Measurements from ENCODE around the gene ENO3.
"Not testable (repeated sequence)": the region's sequence is repeated elsewhere in the genome, so short reads cannot be mapped to it uniquely, and the experiment has no call there.

Gene ENO3

DNA sequence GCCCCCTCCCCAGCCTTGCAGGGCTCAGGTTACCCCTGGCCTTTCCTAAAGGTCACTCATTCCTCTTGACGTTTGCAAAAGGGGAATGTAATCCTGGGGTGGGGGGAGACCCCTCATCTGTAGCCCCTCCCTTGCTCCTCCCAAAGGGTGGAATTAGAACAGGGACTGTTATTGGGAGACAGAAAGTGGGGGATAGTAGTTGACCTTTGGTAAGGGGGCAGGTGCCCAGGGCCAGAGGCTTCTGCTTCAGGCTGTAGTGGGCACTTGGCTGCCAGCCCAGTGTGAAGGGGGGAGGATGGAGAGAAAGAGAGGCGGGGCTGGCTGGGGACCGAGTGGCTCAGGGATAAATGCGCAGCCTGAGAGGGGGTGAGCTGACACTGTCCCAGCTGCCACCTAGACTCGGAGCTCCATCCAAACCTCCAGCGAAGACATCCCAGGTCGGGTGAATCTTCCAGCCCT is at the start of gene ENO3:
TSS of gene ENO3 (plus strand) at position 374 of the 459 bp plus-strand sequence. CDS start 711 bp downstream, outside the sequence.
- no peak for DNase-seq

DNA sequence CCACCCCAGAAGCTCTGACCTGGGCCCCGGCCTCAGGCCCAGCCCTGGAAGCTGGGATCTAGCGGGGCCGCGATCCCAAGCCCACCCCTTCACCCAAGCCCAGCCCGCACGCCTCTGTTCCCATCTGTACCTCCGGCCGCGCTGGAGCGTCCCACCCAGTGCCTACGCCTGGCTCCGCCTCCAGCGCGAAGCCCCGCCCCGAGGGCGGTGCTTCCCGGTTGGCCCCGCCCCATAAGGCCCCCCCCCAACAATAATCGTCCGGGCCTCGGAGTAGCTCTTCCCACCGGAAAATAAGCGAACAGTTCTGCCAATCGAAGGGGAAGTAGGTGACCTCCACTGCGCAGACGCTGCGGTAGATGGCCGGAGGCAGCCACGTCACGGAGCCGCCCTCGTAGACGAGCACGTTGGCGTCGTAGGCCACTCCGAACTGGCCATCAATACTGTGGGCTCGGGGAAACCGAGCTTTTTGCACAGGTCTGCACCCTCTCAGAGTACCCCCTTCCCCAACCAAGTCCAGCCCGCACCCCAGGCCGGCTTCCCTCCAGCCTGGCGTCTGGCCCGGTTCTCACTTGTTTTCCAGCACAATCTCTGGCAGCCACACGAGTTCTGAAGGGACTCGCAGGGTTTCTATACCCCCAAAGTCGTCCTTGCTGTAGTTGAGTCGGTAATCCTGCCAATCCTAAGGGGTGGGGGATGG is 49.1 kb upstream of the ENO3 start:
- peak in 9 of 14 donors; percentile 11 to 79 (median 47) for DNase-seq

DNA sequence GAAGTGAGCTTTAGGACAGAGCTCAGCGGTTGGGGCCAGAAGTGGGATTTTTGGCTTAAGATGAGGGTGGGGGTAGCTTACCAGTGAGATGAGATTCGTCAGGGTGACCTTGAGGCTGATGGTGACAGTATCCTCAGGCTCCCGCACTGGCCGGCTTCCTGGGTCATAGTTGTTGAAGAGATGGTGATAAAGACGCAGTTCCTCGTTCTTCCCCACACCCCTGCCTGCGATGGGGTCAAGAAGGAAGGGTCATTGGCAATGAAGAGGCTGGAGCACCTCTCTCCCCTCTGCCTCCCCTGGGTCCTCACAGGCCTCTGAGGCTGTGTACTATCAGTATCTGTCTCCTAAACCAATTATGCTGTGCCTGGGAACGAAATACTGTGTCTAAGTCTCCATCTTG is 48.4 kb upstream of the ENO3 start:
- DNase-seq, result no peak

DNA sequence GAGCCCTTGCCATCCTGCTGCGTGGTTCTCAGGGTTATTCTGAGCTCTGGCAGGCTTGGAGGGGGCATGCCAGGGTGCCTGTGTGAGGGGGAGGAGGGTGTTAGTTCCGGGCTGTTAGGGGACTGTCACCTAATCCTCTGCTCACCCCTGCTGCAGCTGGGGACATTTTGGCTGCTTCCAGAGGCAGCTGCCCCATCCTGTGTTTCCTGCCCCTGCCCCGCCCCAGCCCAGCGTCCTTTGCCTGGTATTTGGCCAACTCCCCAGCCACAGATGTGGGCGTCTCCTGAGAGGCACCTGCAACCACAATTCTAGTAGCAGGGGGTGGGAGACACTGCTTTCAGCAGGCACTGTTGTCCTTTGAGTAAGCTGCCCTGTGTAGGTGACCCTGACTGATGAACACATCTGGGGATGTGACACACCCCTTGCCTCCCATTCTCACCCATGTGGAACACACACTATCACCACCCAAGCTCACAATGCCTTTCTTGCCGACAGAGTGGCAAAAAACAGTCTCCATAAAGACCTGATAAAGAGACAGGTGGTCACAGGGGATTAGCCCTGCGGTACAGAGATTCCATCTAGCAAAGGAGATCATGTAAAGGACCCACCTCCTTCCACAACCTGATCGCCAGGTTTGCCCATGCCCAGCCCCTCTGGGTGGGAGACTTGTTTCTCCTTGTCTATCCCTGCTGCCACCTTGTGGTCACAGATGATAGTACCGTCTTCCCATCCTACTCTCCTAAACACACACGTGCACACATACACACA is 47.7 kb upstream of the ENO3 start, which contains the start of gene CHRNE:
TSS of gene CHRNE (minus strand) at position 48 of the 768 bp plus-strand sequence. CDS start at position 13, 35 bp downstream.
- peak in 10 of 14 donors; percentile 22 to 47 (median 36) for DNase-seq

- not testable (repeated sequence) for DNase-seq
Measured at GRCh38 chr17:4906642-4907041, 44.3 kb upstream of the ENO3 start.

DNA sequence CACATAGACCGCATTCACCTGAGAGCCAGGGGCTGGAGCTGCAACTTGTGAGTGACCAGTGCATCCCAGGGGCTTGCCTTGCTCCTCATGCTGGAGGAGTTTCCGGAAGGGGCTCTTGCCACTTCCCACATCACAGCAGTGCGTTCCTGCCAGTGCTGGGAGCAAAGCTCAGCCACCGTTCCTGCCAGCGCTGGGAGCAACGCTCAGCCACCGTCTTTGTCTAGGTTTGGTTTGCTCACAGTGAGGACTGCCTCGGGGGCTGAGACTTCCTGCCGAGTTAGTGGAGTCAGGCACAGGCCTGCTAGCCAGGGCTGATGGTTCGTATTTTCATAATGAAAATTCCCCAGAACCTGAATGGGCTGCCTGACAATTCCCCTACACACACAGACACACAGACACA is 42.6 kb upstream of the ENO3 start:
- DNase-seq, result no peak

- peak in 13 of 14 donors; percentile 17 to 82 (median 69) for DNase-seq
Measured at GRCh38 chr17:4908711-4909496, 42.0 kb upstream of the ENO3 start.

DNA sequence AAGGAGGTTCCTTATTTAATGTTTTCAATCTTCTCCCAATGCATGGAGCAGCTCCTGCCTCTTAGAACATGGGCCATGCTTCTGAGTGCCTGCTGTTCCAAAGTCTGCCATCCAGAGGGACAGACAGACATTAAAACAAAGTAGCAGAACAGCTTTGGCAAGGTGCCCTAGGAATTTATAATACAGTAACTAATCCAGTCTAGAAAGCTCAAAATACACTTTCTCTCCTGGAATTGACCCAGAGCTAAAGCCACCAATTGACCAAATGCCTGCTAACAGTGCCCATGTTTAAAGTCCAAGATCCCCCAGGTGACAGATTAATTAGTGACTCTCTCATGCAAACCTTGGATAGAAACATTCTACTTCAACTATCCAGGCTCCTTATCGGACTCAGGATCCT is 36.9 kb upstream of the ENO3 start:
- no peak for DNase-seq

DNA sequence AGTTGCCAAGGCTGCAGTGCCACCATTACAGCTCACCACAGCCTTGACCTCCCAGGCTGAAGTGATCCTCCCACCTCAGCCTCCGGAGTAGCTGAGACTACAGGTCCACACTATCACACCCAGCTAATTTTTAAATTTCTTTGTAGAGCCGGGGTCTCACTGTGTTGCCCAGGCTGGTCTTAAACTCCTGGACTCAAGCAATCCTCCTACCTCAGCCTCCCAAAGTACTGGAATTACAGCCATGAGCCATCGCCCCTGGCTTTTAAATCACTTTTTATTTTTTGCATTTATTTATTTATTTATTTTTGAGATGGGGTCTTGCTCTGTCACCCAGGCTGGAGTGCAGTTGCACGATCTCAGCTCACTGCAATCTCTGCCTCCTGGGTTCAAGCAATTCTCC is 36.4 kb upstream of the ENO3 start:
- not testable (repeated sequence) for DNase-seq

DNA sequence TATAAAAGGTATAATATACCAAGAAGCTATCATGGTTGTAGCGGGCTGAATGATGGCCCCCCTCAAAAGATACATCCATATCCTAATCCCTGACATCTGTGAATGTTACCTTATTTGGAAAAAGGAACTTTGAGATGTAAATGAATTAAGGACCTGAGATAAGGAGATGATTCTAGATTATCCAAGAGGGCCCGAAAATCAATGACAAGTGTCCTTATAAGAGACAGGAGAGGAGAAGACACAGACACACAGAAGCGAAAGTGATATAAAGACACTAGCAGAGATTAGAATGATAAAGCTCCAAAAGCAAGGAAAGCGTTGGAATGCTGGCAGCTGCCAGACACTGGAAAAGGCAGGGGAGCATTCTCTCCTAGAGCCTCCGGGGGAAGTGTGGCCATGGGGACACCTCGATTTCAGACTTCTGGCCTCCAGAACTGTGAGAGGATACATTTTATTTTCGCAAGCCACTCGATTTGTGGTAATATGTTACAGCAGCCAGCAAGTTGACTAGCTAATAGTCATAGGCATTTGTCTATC is 31.3 kb upstream of the ENO3 start:
- no peak for DNase-seq

DNA sequence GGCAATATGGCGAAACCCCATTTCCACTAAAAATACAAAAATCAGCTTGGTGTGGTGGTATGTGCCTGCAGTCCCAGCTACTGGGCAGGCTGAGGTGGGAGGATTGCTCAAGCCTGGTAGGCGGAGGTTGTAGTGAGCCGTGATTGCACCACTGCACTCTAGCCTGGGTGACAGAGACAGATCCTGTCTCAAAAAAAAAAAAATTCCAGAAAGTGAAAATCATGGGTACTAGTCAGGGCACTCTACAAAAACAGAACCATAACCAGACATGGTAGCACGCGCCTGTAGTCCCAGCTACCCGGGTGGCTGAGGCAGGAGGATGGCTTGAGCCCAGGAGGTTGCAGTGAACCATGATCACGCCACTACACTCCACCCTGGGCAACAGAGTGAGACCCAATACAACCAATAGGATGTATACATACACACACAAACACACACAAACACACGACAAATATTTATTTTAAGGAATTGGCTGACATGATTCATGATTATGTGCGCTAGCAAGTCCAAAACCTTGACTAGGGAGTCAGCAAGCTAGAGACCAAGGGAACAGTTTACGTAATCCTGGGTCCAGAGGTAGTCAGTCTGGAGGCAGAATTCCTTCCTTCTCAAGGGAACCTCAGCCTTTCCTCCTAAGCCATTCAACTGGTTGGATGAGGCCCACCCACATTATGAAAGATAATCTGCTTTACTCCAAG is 30.4 kb upstream of the ENO3 start:
- DNase-seq, result no peak

DNA sequence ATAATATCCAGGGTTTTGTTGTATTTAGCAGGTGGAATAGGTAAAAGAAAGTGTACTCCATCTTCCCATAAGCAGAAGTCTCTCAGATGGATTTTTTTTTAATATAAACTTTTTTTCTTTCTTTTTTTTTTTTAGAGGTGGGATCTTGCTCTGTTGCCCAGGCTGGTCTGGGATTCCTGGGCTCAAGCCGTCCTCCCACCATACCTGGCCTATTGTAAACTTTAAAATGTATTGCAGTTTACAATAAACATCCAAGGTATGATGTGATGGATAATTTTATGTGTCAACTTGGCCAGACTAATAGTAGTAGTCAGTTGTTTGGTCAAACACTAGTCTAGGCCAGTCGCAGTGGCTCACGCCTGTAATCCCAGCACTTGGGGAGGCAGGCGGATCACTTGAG is 29.6 kb upstream of the ENO3 start:
- no peak for DNase-seq

DNA sequence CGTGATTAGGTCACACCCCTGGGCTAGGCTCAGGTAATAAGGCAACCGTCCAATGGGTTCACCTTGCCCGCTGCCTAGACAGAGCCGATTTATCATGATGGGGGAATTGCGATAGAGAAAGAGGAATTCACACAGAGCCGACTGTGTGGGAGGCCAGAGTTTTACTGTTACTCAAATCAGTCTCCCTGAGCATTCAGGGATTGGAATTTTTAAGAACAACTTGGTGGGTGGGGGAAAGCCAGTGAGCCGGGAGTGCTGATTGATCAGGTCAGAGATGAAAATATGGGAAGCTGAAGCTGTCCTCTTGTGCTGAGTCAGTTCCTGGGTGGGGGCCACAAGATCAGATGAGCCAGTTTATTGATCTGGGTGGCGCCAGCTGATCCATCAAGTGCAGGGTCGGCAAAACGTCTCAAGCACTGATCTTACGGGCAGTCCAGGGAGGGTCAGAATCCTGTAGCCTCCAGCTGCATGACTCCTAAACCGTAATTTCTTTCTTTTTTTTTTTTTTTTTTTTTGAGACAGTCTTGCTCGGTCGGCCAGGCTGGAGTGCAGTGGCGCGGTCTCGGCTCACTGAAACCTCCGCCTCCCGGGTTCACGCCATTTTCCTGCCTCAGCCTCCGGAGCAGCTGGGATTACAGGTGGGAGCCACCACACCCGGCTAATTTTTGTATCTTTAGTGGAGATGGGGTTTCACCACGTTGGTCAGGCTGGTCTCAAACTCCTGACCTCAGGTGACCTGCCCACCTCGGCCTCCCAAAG is 24.2 kb upstream of the ENO3 start:
- not testable (repeated sequence) for DNase-seq

DNA sequence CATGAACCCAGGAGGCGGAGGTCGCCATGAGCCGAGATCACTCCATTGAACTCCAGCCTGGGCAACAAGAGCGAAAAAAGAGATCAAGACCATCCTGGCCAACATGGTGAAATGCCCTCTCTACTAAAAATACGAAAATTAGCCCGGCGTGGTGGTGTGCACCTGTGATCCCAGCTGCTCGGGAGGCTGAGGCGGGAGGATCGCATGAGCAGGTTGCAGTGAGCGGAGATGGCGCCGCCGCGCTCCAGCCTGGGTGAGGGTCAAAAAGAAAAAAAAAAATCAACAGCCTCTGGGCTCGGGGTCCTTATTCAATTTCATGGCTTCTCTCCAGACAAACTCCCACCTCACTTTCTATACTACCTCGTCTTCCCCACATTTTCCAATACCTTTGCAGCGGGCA is 22.0 kb upstream of the ENO3 start:
- DNase-seq, result no peak

DNA sequence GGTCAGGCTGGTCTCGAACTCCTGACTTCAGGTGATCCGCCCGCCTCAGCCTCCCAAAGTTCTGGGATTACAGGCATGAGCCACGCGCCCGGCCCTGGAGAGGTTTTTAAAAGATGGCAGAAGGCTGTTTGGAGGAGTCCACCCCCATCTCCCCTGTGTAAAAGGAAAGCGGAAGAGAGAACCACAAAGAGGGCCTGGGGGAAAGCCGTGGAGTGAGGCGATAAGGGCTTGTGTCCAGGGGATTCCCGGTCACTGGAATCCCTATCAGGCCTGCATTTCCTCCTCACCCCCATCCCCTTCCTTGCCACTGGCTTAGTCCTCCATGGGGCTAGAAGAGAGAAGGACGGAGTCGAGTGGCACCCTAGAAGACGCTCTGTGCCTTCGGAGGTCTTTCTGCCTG is 19.0 kb upstream of the ENO3 start, which contains the start of gene GP1BA:
TSS of gene GP1BA (plus strand) at position 315 of the 400 bp plus-strand sequence. CDS start 328 bp downstream, outside the sequence.
- no peak for DNase-seq

DNA sequence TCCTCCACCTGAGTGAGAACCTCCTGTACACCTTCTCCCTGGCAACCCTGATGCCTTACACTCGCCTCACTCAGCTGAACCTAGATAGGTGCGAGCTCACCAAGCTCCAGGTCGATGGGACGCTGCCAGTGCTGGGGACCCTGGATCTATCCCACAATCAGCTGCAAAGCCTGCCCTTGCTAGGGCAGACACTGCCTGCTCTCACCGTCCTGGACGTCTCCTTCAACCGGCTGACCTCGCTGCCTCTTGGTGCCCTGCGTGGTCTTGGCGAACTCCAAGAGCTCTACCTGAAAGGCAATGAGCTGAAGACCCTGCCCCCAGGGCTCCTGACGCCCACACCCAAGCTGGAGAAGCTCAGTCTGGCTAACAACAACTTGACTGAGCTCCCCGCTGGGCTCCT is 18.2 kb upstream of the ENO3 start:
- no peak for DNase-seq

DNA sequence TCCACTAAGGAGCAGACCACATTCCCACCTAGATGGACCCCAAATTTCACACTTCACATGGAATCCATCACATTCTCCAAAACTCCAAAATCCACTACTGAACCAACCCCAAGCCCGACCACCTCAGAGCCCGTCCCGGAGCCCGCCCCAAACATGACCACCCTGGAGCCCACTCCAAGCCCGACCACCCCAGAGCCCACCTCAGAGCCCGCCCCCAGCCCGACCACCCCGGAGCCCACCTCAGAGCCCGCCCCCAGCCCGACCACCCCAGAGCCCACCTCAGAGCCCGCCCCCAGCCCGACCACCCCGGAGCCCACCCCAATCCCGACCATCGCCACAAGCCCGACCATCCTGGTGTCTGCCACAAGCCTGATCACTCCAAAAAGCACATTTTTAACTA is 17.3 kb upstream of the ENO3 start:
- DNase-seq, result no peak

DNA sequence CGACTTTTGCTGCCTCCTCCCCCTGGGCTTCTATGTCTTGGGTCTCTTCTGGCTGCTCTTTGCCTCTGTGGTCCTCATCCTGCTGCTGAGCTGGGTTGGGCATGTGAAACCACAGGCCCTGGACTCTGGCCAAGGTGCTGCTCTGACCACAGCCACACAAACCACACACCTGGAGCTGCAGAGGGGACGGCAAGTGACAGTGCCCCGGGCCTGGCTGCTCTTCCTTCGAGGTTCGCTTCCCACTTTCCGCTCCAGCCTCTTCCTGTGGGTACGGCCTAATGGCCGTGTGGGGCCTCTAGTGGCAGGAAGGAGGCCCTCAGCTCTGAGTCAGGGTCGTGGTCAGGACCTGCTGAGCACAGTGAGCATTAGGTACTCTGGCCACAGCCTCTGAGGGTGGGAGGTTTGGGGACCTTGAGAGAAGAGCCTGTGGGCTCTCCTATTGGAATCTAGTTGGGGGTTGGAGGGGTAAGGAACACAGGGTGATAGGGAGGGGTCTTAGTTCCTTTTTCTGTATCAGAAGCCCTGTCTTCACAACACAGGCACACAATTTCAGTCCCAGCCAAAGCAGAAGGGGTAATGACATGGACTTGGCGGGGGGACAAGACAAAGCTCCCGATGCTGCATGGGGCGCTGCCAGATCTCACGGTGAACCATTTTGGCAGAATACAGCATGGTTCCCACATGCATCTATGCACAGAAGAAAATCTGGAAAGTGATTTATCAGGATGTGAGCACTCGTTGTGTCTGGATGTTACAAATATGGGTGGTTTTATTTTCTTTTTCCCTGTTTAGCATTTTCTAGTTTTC is 16.5 kb upstream of the ENO3 start:
- DNase-seq, result peak in 1 of 14 donors; percentile 28

- no peak for DNase-seq
Measured at GRCh38 chr17:4935650-4936049, 15.3 kb upstream of the ENO3 start.

- DNase-seq, result no peak
Measured at GRCh38 chr17:4936436-4936835, 14.5 kb upstream of the ENO3 start.

All from C1 segment of cervical spinal cord (tissue), 14 donors.